ENCODE data around the gene PTPRN. TPM values are rescaled to one million over a fixed set of nuclear protein-coding genes. Genes with fewer than 3 reads are reported as not detected.

Gene PTPRN
- total RNA-seq, 1 donor from 2014 or later: not detected

DNA sequence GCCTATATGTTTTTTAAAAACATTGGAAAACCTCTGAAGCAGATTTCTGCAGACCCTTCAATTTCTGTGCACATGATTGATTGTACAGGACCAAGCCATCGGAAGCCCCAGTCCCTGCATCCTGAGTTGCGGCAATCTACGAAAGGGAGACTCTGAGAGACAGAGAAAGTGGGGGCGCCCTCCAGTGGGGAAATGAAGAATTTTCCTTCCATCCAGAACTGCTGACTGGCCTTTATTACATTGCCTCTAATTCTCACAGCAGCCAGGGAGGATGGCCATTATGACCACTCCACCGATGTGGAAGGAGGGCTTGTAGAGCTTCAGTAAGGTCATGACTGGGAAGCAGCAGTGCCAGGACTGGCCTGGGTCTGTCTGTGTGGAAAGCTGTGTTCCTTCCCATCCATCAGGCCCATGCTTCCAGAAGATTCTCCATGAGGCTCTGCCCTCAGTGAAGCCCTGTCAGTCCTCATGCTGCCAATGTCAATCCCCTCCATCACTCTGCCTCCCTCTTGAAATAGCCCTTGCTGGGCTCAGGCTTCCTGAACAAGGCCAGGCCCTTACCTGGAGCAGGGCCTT lies 43.3 kb upstream of the PTPRN start:
- intact Hi-C loops (cut with DNase I): no loop called here
- Histone ChIP-seq H3K4me3 (no peak overlapping the region), H3K27me3 (ENCODE audit: low read depth) (peaks cover 29% of the 10 kb centered on the region), H3K4me1 (no peaks in the 10 kb centered on the region), H3K36me3 (no peaks in the 10 kb centered on the region), H3K9me3 (no peaks in the 10 kb centered on the region), H3K27ac (no peak overlapping the region)
- ATAC-seq (peak; percentile 68 to 79), DNase-seq (peak; percentile 55)
- TF ChIP-seq, protein P1, sequence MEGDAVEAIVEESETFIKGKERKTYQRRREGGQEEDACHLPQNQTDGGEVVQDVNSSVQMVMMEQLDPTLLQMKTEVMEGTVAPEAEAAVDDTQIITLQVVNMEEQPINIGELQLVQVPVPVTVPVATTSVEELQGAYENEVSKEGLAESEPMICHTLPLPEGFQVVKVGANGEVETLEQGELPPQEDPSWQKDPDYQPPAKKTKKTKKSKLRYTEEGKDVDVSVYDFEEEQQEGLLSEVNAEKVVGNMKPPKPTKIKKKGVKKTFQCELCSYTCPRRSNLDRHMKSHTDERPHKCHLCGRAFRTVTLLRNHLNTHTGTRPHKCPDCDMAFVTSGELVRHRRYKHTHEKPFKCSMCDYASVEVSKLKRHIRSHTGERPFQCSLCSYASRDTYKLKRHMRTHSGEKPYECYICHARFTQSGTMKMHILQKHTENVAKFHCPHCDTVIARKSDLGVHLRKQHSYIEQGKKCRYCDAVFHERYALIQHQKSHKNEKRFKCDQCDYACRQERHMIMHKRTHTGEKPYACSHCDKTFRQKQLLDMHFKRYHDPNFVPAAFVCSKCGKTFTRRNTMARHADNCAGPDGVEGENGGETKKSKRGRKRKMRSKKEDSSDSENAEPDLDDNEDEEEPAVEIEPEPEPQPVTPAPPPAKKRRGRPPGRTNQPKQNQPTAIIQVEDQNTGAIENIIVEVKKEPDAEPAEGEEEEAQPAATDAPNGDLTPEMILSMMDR (IDR thresholded peaks at IDR 0.05): peak; percentile 66

DNA sequence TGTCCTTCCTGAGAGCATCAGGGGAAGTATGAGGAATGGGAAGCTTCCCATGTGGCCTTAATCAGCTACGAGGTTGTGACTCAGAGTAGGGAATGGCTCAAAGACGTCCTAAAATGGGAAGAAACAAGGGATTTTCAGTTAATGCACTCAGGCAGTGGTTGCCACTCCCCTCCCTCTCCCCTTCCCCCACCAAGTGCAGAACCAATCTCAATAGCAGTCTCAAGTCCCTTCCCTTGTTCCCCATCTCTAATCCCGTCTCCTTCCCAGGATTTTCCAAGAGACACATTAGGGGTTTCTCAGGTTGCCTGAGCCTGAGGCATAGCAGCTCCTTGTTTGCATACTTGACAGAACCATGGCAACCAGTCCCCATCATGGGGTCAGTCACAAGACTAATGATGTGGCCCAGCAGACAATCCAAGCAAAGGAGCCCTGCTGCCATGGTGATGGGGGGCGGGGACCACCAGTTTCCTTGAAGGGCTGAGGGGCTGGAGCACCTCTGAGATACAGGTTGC lies 41.6 kb upstream of the PTPRN start:
- Histone ChIP-seq H3K36me3 (no peaks in the 10 kb centered on the region), H3K4me1 (no peaks in the 10 kb centered on the region), H3K27ac (no peak overlapping the region), H3K27me3 (ENCODE audit: low read depth) (peaks cover 17% of the 10 kb centered on the region), H3K9me3 (no peaks in the 10 kb centered on the region), H3K4me3 (no peak overlapping the region)
- ATAC-seq (no peak), DNase-seq (no peak)
- intact Hi-C loops (cut with DNase I): no loop called here
- TF ChIP-seq, protein P1 (IDR thresholded peaks at IDR 0.05): no peak

DNA sequence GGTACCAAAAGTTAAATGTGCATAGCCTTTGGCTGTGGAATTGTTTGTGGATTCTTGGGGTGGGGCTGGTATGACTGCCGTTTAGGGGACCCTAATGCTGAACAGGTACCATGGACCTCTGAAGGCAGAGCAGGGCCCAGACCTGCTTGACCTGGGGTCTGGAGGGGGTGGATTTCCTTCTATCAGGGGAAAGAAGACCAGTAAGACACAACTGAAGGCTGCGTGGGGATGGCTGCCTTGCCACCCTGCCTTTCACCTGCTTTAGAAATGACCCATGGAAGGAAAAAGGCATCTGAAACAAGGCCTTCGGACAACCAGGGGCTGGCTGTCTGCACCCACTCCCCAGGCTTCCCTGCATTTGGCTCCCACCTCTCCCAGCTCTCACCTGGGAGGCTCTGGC lies 41.0 kb upstream of the PTPRN start:
- TF ChIP-seq, protein P1 (IDR thresholded peaks at IDR 0.05): no peak
- Histone ChIP-seq H3K27ac (no peak overlapping the region), H3K9me3 (no peaks in the 10 kb centered on the region), H3K36me3 (no peaks in the 10 kb centered on the region), H3K27me3 (ENCODE audit: low read depth) (peaks cover 16% of the 10 kb centered on the region), H3K4me3 (no peak overlapping the region), H3K4me1 (no peaks in the 10 kb centered on the region)
- ATAC-seq: no peak
- intact Hi-C loops (cut with DNase I): no loop called here
- DNase-seq: no peak

DNA sequence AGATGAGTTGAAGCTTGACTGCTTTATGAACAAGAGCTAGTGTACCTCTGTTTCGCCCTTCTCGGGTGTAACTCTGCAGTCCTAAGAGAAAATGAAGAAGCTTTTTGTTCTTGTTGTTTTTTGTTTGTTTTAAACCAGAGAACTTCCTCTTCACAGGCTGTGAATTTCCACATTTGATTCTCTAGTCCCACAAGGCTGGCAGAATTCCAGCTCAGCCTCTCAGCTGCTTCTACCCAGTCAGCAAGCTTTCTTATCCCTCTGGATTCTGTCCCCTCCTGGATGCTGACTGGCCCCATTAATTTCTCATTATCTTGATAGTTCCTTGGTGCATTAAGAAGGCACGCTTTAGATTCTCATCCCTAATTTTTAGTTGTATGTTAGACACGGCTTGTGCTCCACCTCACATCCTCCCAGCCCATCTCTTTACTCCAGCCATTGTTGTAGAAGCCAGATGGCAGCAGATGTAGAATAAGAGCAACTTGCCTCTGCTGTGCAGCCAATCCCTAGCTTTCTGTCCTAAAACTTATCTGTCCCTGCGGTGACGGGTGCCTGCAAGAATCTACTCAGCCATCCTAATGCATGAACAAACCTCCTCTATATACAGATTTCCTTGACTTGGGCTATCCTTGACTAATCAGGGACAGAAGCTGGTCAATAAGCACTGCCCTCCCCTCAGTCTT lies 35.7 kb upstream of the PTPRN start:
- Histone ChIP-seq H3K36me3 (no peaks in the 10 kb centered on the region), H3K27ac (no peak overlapping the region), H3K27me3 (ENCODE audit: low read depth) (no peaks in the 10 kb centered on the region), H3K4me1 (peaks cover 7% of the 10 kb centered on the region), H3K4me3 (no peak overlapping the region), H3K9me3 (no peaks in the 10 kb centered on the region)
- TF ChIP-seq, protein P1 (IDR thresholded peaks at IDR 0.05): no peak
- ATAC-seq (peak in 1 of 2 donors; percentile 11), DNase-seq (peak; percentile 67)
- intact Hi-C loops (cut with DNase I): no loop called here

DNA sequence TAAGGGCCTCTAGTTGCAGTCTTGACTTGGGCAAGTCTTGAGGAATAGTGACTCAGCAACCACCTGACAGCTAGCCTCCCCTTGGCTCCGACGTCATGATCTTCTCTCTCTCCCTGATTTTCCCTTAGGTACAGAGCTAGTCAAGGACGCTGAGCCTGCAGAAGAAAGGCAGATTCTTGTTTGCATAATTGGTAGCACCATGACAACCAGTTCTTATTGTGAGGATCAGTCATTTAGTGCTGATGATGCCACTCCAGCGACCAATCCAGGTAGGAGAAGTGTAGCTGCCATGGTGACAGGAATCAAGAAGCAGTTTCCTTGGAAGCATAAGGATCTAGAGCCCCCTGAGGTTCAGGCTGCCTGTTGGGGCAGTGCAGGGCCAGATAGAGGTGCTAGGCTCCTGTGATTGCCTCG lies 26.2 kb upstream of the PTPRN start:
- H3K9me3 ChIP-seq: no peaks in the 10 kb centered on the region
- no peaks in the 10 kb centered on the region for H3K36me3 ChIP-seq
- intact Hi-C loops (cut with DNase I): no loop called here
- DNase-seq (no peak), ATAC-seq (no peak)
- H3K4me3 ChIP-seq: no peak overlapping the region
- TF ChIP-seq, protein P1 (IDR thresholded peaks at IDR 0.05): no peak
- no peak overlapping the region for H3K27ac ChIP-seq
- no peaks in the 10 kb centered on the region for H3K4me1 ChIP-seq
- H3K27me3 ChIP-seq (ENCODE audit: low read depth): peaks cover 51% of the 10 kb centered on the region

Measured in lower lobe of right lung (tissue), 2 donors.